Measurements from ENCODE around the gene RANGRF. TPM values are rescaled to one million over a fixed set of nuclear protein-coding genes. Genes with fewer than 3 reads are reported as not detected.
A peak's percentile ranks its signal among the peaks of the same experiment; 100 is the strongest.

Gene RANGRF
- total and polyA plus RNA-seq, 4 donors, result 6.9 to 19.9 (median 8.9) TPM

DNA sequence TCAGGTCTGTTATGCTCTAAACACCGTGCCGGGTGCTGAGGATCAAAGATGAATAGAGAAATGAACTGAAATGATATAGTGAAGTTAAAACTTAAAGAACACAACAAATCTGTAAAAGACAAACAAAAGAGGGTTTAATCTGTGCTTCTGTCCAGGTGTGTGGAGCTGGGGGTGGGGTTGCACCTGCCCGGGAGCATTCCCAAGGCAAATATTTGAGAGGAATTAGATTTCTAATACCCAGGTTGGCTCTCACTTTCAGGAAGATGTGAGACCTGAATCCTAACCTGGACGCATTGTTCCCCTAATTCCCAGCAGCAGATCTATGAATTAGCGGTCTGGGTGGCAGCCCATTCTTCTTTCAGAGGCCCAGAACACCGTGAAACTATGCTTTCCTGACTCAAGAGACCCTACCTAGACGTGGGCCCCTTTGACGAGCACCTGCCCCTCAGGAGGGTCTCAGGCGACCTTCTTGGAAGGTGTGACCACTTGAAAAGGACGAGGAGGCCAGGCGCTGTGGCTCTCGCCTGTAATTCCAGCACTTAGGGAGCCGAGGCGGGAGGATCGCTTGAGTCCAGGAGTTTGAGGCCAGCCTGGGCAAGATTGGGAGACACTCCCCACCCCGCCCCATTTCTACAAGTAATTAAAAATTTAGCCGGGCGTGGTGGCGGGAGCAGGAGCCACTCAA is 677 bp upstream of the RANGRF start:
- DNase-seq (ENCODE audit: low spot score), result no peak
- Histone ChIP-seq H3K27me3 (ENCODE audit: control insufficient read depth in 4 of 4, insufficient read depth in 4 of 4, low read length in 3 of 4) (no peaks in the 10 kb centered on the region), H3K9me3 (ENCODE audit: control insufficient read depth in 4 of 4, low read length in 3 of 4) (no peaks in the 10 kb centered on the region), H3K36me3 (ENCODE audit: control insufficient read depth in 4 of 4, insufficient read depth in 3 of 4, low read depth in 1 of 4, low read length in 3 of 4) (no peaks in the 10 kb centered on the region), H3K9ac (ENCODE audit: low read depth in 1 of 2, low read length in 2 of 2) (peak overlapping the region; percentile 48 to 69), H3K27ac (ENCODE audit: low read depth in 1 of 2, low read length in 2 of 2) (peak overlapping the region; percentile 83 to 88), H3K4me3 (ENCODE audit: low read depth in 1 of 3, low read length in 3 of 3) (peak overlapping the region; percentile 54 to 85 (median 68)), H3K4me1 (ENCODE audit: control insufficient read depth in 4 of 4, insufficient read depth in 4 of 4, low read length in 3 of 4) (peaks cover 8 to 46% (median 39%) of the 10 kb centered on the region in 4 donors)
- WGBS, result 16% methylated on average over 19 of the region's 19 CpGs
- TF ChIP-seq, protein P1, sequence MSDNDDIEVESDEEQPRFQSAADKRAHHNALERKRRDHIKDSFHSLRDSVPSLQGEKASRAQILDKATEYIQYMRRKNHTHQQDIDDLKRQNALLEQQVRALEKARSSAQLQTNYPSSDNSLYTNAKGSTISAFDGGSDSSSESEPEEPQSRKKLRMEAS (IDR thresholded peaks at IDR 0.05), result no peak
- TF ChIP-seq HNF4A (conservative IDR thresholded peaks at IDR 0.05) (no peak), NR2F2 (IDR thresholded peaks at IDR 0.05) (no peak), RAD21 (IDR thresholded peaks at IDR 0.05) (no peak), SP1 (IDR thresholded peaks at IDR 0.05) (no peak), FOXA1 (IDR thresholded peaks at IDR 0.05) (no peak), YY1 (IDR thresholded peaks at IDR 0.05) (no peak), HNF4G (IDR thresholded peaks at IDR 0.05) (no peak), TAF1 (conservative IDR thresholded peaks at IDR 0.05) (no peak), FOXA2 (IDR thresholded peaks at IDR 0.05) (no peak), EGR1 (IDR thresholded peaks at IDR 0.05; ENCODE audit: low read depth in 2 of 2) (no peak), RXRA (IDR thresholded peaks at IDR 0.05) (no peak), JUND (IDR thresholded peaks at IDR 0.05) (no peak), GABPA (IDR thresholded peaks at IDR 0.05 in 1 of 2, conservative IDR thresholded peaks at IDR 0.05 in 1 of 2) (no peak)
- TF ChIP-seq, protein P2, sequence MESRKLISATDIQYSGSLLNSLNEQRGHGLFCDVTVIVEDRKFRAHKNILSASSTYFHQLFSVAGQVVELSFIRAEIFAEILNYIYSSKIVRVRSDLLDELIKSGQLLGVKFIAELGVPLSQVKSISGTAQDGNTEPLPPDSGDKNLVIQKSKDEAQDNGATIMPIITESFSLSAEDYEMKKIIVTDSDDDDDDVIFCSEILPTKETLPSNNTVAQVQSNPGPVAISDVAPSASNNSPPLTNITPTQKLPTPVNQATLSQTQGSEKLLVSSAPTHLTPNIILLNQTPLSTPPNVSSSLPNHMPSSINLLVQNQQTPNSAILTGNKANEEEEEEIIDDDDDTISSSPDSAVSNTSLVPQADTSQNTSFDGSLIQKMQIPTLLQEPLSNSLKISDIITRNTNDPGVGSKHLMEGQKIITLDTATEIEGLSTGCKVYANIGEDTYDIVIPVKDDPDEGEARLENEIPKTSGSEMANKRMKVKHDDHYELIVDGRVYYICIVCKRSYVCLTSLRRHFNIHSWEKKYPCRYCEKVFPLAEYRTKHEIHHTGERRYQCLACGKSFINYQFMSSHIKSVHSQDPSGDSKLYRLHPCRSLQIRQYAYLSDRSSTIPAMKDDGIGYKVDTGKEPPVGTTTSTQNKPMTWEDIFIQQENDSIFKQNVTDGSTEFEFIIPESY (IDR thresholded peaks at IDR 0.05), result no peak
- TF ChIP-seq, protein P3, sequence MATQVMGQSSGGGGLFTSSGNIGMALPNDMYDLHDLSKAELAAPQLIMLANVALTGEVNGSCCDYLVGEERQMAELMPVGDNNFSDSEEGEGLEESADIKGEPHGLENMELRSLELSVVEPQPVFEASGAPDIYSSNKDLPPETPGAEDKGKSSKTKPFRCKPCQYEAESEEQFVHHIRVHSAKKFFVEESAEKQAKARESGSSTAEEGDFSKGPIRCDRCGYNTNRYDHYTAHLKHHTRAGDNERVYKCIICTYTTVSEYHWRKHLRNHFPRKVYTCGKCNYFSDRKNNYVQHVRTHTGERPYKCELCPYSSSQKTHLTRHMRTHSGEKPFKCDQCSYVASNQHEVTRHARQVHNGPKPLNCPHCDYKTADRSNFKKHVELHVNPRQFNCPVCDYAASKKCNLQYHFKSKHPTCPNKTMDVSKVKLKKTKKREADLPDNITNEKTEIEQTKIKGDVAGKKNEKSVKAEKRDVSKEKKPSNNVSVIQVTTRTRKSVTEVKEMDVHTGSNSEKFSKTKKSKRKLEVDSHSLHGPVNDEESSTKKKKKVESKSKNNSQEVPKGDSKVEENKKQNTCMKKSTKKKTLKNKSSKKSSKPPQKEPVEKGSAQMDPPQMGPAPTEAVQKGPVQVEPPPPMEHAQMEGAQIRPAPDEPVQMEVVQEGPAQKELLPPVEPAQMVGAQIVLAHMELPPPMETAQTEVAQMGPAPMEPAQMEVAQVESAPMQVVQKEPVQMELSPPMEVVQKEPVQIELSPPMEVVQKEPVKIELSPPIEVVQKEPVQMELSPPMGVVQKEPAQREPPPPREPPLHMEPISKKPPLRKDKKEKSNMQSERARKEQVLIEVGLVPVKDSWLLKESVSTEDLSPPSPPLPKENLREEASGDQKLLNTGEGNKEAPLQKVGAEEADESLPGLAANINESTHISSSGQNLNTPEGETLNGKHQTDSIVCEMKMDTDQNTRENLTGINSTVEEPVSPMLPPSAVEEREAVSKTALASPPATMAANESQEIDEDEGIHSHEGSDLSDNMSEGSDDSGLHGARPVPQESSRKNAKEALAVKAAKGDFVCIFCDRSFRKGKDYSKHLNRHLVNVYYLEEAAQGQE (IDR thresholded peaks at IDR 0.05), result no peak
- TF ChIP-seq, protein P4, sequence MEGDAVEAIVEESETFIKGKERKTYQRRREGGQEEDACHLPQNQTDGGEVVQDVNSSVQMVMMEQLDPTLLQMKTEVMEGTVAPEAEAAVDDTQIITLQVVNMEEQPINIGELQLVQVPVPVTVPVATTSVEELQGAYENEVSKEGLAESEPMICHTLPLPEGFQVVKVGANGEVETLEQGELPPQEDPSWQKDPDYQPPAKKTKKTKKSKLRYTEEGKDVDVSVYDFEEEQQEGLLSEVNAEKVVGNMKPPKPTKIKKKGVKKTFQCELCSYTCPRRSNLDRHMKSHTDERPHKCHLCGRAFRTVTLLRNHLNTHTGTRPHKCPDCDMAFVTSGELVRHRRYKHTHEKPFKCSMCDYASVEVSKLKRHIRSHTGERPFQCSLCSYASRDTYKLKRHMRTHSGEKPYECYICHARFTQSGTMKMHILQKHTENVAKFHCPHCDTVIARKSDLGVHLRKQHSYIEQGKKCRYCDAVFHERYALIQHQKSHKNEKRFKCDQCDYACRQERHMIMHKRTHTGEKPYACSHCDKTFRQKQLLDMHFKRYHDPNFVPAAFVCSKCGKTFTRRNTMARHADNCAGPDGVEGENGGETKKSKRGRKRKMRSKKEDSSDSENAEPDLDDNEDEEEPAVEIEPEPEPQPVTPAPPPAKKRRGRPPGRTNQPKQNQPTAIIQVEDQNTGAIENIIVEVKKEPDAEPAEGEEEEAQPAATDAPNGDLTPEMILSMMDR (IDR thresholded peaks at IDR 0.05; ENCODE audit: low read depth, low read length, missing input control), result no peak
- TF ChIP-seq, protein P5, sequence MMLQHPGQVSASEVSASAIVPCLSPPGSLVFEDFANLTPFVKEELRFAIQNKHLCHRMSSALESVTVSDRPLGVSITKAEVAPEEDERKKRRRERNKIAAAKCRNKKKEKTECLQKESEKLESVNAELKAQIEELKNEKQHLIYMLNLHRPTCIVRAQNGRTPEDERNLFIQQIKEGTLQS (IDR thresholded peaks at IDR 0.05), result no peak

All from liver (tissue), 9 donors.